Adrenal gland (tissue), 5 donors: ENCODE measurements around the gene HAVCR1.

Source experiments
- POLR2A ChIP-seq, 2 donors: fragments of 450-650 bp; IDR thresholded peaks; one replicate each; pipeline ENCODE4 v1.6.1; 2017; ENCODE audit warnings: antibody characterized with exemption in 2 of 2, mild to moderate bottlenecking in 2 of 2, moderate library complexity in 1 of 2
- TF ChIP-seq, protein P1 (sequence below), 6 experiments: fragments of 450-650 bp in 4 of 6; fragments of 200-600 bp in 2 of 6; sonication (generic) in 1 of 6; IDR thresholded peaks; 1 replicate in 5 of 6; 2 replicates in 1 of 6; pipeline versions ENCODE4 v1.5.1 to v1.8.0; 2016 to 2021; ENCODE audit warnings: antibody characterized with exemption in 6 of 6, mild to moderate bottlenecking in 2 of 6, moderate library complexity in 1 of 6
- donor health status: DM: no; HTN: no; CAD: no.

DNA sequence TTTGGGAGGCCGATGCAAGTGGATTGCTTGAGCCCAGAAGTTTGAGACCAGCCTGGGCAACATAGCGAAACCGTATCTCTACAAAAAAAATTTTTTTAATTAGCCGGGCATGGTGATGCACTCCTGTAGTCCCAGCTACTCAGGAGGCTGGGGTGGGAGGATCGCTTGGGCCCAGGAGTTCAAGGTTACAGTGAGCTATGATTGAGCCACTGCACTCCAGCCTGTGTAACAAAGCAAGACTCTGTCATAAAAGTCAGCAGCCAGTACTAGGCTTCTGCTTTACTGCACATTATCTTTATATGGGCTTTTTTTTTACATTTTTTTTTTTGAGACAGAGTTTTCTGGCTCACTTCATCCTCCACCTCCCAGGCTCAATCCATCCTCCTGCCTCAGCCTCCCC lies 9.4 kb upstream of the HAVCR1 start:
- TF ChIP-seq, protein P1, sequence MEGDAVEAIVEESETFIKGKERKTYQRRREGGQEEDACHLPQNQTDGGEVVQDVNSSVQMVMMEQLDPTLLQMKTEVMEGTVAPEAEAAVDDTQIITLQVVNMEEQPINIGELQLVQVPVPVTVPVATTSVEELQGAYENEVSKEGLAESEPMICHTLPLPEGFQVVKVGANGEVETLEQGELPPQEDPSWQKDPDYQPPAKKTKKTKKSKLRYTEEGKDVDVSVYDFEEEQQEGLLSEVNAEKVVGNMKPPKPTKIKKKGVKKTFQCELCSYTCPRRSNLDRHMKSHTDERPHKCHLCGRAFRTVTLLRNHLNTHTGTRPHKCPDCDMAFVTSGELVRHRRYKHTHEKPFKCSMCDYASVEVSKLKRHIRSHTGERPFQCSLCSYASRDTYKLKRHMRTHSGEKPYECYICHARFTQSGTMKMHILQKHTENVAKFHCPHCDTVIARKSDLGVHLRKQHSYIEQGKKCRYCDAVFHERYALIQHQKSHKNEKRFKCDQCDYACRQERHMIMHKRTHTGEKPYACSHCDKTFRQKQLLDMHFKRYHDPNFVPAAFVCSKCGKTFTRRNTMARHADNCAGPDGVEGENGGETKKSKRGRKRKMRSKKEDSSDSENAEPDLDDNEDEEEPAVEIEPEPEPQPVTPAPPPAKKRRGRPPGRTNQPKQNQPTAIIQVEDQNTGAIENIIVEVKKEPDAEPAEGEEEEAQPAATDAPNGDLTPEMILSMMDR (IDR thresholded peaks at IDR 0.05) = no peak
- TF ChIP-seq POLR2A (IDR thresholded peaks at IDR 0.05) = no peak
